Measurements from ENCODE around the gene OSBPL9.
A peak's percentile ranks its signal among the peaks of the same experiment; 100 is the strongest.
"Not testable (repeated sequence)": the region's sequence is repeated elsewhere in the genome, so short reads cannot be mapped to it uniquely, and the experiment has no call there.

OSBPL9 gene

GRCh38 chr1:51669272-51669671 is 52.4 kb downstream of the OSBPL9 start:
- DNase-seq: no peak

GRCh38 chr1:51669816-51670215 is 52.9 kb downstream of the OSBPL9 start:
- DNase-seq: no peak

- DNase-seq: no peak
Observed at GRCh38 chr1:51671527-51672325, 54.8 kb downstream of the OSBPL9 start.

GRCh38 chr1:51673279-51673678 is 56.4 kb downstream of the OSBPL9 start:
- DNase-seq: no peak

GRCh38 chr1:51675177-51675780 is 58.4 kb downstream of the OSBPL9 start:
- DNase-seq: no peak

GRCh38 chr1:51679435-51679834 is 62.5 kb downstream of the OSBPL9 start:
- DNase-seq: peak; percentile 63

GRCh38 chr1:51684776-51685175 is 67.9 kb downstream of the OSBPL9 start:
- no peak for DNase-seq

GRCh38 chr1:51686450-51686849 is 69.6 kb downstream of the OSBPL9 start:
- DNase-seq: no peak

- DNase-seq: no peak
Observed at GRCh38 chr1:51689075-51689440, 72.2 kb downstream of the OSBPL9 start.

GRCh38 chr1:51689643-51690042 is 72.8 kb downstream of the OSBPL9 start:
- no peak for DNase-seq

GRCh38 chr1:51690285-51690961 is 73.5 kb downstream of the OSBPL9 start:
- DNase-seq: no peak

GRCh38 chr1:51691920-51692319 is 75.0 kb downstream of the OSBPL9 start:
- no peak for DNase-seq

GRCh38 chr1:51693419-51694155 is 76.7 kb downstream of the OSBPL9 start:
- DNase-seq: no peak

- DNase-seq: no peak
Observed at GRCh38 chr1:51697166-51697565, 80.3 kb downstream of the OSBPL9 start.

- DNase-seq: no peak
Observed at GRCh38 chr1:51699391-51699790, 82.5 kb downstream of the OSBPL9 start.

GRCh38 chr1:51701782-51702181 is 84.9 kb downstream of the OSBPL9 start:
- not testable (repeated sequence) for DNase-seq

GRCh38 chr1:51702220-51702619 is 85.3 kb downstream of the OSBPL9 start:
- not testable (repeated sequence) for DNase-seq

GRCh38 chr1:51705035-51705434 is 88.1 kb downstream of the OSBPL9 start:
- no peak for DNase-seq

GRCh38 chr1:51708911-51709760 is 92.2 kb downstream of the OSBPL9 start:
- no peak for DNase-seq

GRCh38 chr1:51709951-51710350 is 93.1 kb downstream of the OSBPL9 start:
- no peak for DNase-seq

GRCh38 chr1:51712590-51712989 is 95.7 kb downstream of the OSBPL9 start:
- no peak for DNase-seq

GRCh38 chr1:51714374-51715019 is 97.6 kb downstream of the OSBPL9 start:
- peak; percentile 32 for DNase-seq
